Uterus (tissue), 2 donors: ENCODE data around the gene SFMBT2.

Experiments
- CTCF ChIP-seq, 4 experiments: fragments of 200-600 bp in 2 of 4; fragments of 450-650 bp in 2 of 4; sonication (generic) in 2 of 4; IDR thresholded peaks; one replicate each; pipeline ENCODE4 v1.5.1; 2016 to 2019; ENCODE audit warnings: antibody characterized with exemption in 4 of 4, mild to moderate bottlenecking in 2 of 4, moderate library complexity in 1 of 4
- POLR2A ChIP-seq, 2 donors: fragments of 450-650 bp; IDR thresholded peaks; one replicate each; pipeline ENCODE4 v1.6.1; 2016; ENCODE audit warnings: antibody characterized with exemption in 2 of 2, mild to moderate bottlenecking in 1 of 2, moderate library complexity in 1 of 2

- TF ChIP-seq CTCF (IDR thresholded peaks at IDR 0.05) (no peak), POLR2A (IDR thresholded peaks at IDR 0.05) (no peak)
Measured at GRCh38 chr10:7251696-7252465, 159.0 kb downstream of the SFMBT2 start.
